Measurements from ENCODE around the gene SMG9. TPM values are rescaled to one million over a fixed set of nuclear protein-coding genes. Genes with fewer than 3 reads are reported as not detected.

The SMG9 gene
- total RNA-seq, 1 experiment from 2014 or later, result 49.9 TPM

DNA sequence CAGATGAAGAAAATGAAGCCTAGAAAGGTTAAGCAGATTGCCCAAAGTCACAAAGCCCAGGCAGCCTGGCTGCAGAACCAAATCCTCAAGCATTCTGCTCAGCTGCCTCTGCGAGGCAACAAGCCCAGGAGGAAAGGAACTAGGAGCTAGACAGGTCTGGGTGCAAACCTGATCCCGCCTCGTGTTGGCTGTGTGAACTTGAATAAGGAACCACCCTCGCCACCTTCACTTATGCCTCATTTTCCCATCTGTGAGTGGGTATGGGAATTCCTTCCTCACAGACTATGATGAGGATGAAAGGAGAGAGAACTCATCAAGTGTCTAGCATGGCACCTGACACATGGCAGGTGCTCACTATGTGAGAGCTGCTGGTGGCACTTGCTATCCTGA lies 6.6 kb downstream of the SMG9 start:
- intact Hi-C loops (cut with micrococcal nuclease; ENCODE audit: unreplicated experiment) (no loop called here), in situ Hi-C loops (cut with HindIII; ENCODE audit: low pct_unique_long_range_greater_than_20kb, low sequenced_read_pairs) (no loop called here)
- no peak for ATAC-seq
- no TSS peak for BruUV-seq (replicated peaks)
- H3K36me3 ChIP-seq (ENCODE audit: control insufficient read depth, insufficient read depth, low read length), result peaks cover 11% of the 10 kb centered on the region
- TF ChIP-seq POLR2AphosphoS5 (IDR thresholded peaks at IDR 0.05; ENCODE audit: low read depth, low read length), result no peak
- DNase-seq (ENCODE audit: low read depth, low spot score), result no peak
- H3K4me3 ChIP-seq (ENCODE audit: low read depth in 2 of 2, low read length in 2 of 2), result no peak overlapping the region
- no peaks in the 10 kb centered on the region for H3K27me3 ChIP-seq (ENCODE audit: control insufficient read depth, insufficient read depth, low read length)
- CTCF ChIA-PET, result no interaction called here
- H3K9me3 ChIP-seq (ENCODE audit: control insufficient read depth, insufficient read depth, low read depth, low read length), result no peaks in the 10 kb centered on the region
- no peak overlapping the region for H3K27ac ChIP-seq (ENCODE audit: low read length)
- H3K4me1 ChIP-seq (ENCODE audit: control insufficient read depth, insufficient read depth, low read length), result peaks cover 4% of the 10 kb centered on the region
- POLR2A ChIA-PET, result no interaction called here

DNA sequence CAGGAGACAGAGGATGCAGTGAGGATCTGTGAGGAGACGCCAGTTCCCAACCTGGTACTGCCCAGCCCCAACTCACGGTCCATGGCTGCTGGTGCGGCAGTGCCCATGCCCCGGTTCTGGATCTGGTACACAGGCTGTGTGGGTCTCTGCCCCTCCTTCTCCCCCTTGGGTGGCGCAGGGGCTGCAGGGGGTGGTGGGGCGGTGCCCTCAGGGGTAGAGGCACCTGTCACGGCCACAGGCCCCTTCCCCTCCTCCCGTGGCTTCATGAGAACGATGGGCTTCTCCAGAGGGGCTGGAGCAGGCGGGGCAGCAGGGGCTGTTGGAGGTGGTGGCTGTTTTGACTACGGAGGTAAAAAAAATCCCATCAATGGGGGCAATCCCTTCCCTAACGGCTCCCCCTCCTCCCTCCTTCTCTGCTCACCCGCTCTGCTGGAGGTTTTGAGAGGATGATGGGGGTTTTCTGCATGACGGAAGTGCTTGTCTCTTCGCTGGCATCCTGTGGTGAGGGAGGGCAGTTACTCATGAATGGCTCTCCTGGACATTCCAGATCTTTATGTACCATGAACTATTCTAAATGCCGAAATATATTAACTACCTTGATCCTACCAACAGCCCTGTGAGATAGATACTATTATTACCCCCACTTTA lies 7.1 kb downstream of the SMG9 start:
- intact Hi-C loops (cut with micrococcal nuclease; ENCODE audit: unreplicated experiment) (no loop called here), in situ Hi-C loops (cut with HindIII; ENCODE audit: low pct_unique_long_range_greater_than_20kb, low sequenced_read_pairs) (no loop called here)
- ChIA-PET POLR2A (no interaction called here), CTCF (no interaction called here)
- ATAC-seq (no peak), DNase-seq (ENCODE audit: low read depth, low spot score) (no peak)
- Histone ChIP-seq H3K9me3 (ENCODE audit: control insufficient read depth, insufficient read depth, low read depth, low read length) (no peaks in the 10 kb centered on the region), H3K27me3 (ENCODE audit: control insufficient read depth, insufficient read depth, low read length) (no peaks in the 10 kb centered on the region), H3K27ac (ENCODE audit: low read length) (no peak overlapping the region), H3K4me1 (ENCODE audit: control insufficient read depth, insufficient read depth, low read length) (no peaks in the 10 kb centered on the region), H3K4me3 (ENCODE audit: low read depth in 2 of 2, low read length in 2 of 2) (no peak overlapping the region), H3K36me3 (ENCODE audit: control insufficient read depth, insufficient read depth, low read length) (peaks cover 11% of the 10 kb centered on the region)
- TF ChIP-seq TCF7L2 (IDR thresholded peaks at IDR 0.05; ENCODE audit: low read depth, low read length) (no peak), SIN3A (IDR thresholded peaks at IDR 0.05; ENCODE audit: borderline replicate concordance, insufficient read depth, low read depth, low read length) (no peak), POLR2AphosphoS5 (IDR thresholded peaks at IDR 0.05; ENCODE audit: low read depth, low read length) (no peak)
- TF ChIP-seq, protein P1, sequence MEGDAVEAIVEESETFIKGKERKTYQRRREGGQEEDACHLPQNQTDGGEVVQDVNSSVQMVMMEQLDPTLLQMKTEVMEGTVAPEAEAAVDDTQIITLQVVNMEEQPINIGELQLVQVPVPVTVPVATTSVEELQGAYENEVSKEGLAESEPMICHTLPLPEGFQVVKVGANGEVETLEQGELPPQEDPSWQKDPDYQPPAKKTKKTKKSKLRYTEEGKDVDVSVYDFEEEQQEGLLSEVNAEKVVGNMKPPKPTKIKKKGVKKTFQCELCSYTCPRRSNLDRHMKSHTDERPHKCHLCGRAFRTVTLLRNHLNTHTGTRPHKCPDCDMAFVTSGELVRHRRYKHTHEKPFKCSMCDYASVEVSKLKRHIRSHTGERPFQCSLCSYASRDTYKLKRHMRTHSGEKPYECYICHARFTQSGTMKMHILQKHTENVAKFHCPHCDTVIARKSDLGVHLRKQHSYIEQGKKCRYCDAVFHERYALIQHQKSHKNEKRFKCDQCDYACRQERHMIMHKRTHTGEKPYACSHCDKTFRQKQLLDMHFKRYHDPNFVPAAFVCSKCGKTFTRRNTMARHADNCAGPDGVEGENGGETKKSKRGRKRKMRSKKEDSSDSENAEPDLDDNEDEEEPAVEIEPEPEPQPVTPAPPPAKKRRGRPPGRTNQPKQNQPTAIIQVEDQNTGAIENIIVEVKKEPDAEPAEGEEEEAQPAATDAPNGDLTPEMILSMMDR (IDR thresholded peaks at IDR 0.05), result no peak
- TF ChIP-seq, protein P2, sequence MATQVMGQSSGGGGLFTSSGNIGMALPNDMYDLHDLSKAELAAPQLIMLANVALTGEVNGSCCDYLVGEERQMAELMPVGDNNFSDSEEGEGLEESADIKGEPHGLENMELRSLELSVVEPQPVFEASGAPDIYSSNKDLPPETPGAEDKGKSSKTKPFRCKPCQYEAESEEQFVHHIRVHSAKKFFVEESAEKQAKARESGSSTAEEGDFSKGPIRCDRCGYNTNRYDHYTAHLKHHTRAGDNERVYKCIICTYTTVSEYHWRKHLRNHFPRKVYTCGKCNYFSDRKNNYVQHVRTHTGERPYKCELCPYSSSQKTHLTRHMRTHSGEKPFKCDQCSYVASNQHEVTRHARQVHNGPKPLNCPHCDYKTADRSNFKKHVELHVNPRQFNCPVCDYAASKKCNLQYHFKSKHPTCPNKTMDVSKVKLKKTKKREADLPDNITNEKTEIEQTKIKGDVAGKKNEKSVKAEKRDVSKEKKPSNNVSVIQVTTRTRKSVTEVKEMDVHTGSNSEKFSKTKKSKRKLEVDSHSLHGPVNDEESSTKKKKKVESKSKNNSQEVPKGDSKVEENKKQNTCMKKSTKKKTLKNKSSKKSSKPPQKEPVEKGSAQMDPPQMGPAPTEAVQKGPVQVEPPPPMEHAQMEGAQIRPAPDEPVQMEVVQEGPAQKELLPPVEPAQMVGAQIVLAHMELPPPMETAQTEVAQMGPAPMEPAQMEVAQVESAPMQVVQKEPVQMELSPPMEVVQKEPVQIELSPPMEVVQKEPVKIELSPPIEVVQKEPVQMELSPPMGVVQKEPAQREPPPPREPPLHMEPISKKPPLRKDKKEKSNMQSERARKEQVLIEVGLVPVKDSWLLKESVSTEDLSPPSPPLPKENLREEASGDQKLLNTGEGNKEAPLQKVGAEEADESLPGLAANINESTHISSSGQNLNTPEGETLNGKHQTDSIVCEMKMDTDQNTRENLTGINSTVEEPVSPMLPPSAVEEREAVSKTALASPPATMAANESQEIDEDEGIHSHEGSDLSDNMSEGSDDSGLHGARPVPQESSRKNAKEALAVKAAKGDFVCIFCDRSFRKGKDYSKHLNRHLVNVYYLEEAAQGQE (IDR thresholded peaks at IDR 0.05; ENCODE audit: insufficient read depth in 1 of 2, low read depth in 2 of 2, low read length in 1 of 2), result no peak
- BruUV-seq (replicated peaks), result no TSS peak

DNA sequence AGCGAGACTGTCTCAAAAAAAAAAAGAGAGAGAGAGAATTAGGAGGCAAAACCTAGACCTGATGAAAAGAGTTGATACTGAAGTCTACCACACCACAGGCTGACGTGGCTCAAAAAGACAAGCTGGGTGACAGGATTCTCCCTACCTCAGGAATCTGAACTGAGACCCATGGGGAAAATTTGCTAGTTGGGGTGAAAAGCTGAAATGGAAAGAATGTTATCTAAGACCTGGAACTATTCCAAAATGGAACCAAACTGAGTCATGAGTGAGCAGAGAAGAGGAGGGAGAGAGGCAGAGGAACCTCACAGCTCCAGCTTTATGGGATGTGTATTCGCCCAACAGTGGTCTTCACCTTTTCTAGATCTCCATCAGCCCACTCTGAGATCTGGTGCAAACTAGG lies 11.7 kb downstream of the SMG9 start:
- in situ Hi-C loops (cut with HindIII; ENCODE audit: low pct_unique_long_range_greater_than_20kb, low sequenced_read_pairs), result no loop called here
- Histone ChIP-seq H3K27ac (ENCODE audit: low read length) (no peak overlapping the region), H3K4me3 (ENCODE audit: low read depth in 2 of 2, low read length in 2 of 2) (no peak overlapping the region), H3K4me1 (ENCODE audit: control insufficient read depth, insufficient read depth, low read length) (no peaks in the 10 kb centered on the region), H3K9me3 (ENCODE audit: control insufficient read depth, insufficient read depth, low read depth, low read length) (no peaks in the 10 kb centered on the region), H3K36me3 (ENCODE audit: control insufficient read depth, insufficient read depth, low read length) (peaks cover 9% of the 10 kb centered on the region), H3K27me3 (ENCODE audit: control insufficient read depth, insufficient read depth, low read length) (no peaks in the 10 kb centered on the region)
- CTCF ChIA-PET, result interaction anchor here (0.6 kb wide), 1 partner anchor 981 kb away, joined by 3 read pairs; no protein-coding TSS in a partner anchor
- BruUV-seq (replicated peaks), result no TSS peak
- TF ChIP-seq, protein P1 (IDR thresholded peaks at IDR 0.05), result no peak
- intact Hi-C loops (cut with micrococcal nuclease; ENCODE audit: unreplicated experiment), result no loop called here
- ATAC-seq (no peak), DNase-seq (ENCODE audit: low read depth, low spot score) (no peak)
- POLR2A ChIA-PET, result interaction anchor here (0.7 kb wide), 1 partner anchor 17 kb away, joined by 3 read pairs; no protein-coding TSS in a partner anchor
